ENCODE measurements around the gene FARS2.

DNA sequence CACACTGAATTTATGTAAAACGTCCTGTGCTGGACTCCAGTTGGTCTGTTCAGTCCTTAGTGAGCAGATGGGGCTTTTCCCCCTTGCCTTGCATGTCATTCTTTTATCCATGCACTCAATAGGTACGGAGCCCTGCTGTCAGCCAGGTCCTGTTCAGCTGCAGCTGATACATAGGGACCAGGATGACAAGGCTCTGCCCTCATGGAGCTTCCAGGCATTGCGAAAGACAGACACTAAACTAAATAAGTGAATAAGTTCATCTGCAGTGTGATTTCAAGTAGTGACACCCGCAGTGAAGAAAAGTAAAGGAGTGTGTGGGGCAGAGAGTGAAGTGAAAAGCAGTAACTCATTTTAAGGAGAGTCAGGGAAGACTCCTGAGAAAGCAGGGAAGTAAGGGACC, 421.2 kb downstream of the FARS2 start:
- TF ChIP-seq, protein P1, sequence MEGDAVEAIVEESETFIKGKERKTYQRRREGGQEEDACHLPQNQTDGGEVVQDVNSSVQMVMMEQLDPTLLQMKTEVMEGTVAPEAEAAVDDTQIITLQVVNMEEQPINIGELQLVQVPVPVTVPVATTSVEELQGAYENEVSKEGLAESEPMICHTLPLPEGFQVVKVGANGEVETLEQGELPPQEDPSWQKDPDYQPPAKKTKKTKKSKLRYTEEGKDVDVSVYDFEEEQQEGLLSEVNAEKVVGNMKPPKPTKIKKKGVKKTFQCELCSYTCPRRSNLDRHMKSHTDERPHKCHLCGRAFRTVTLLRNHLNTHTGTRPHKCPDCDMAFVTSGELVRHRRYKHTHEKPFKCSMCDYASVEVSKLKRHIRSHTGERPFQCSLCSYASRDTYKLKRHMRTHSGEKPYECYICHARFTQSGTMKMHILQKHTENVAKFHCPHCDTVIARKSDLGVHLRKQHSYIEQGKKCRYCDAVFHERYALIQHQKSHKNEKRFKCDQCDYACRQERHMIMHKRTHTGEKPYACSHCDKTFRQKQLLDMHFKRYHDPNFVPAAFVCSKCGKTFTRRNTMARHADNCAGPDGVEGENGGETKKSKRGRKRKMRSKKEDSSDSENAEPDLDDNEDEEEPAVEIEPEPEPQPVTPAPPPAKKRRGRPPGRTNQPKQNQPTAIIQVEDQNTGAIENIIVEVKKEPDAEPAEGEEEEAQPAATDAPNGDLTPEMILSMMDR (conservative IDR thresholded peaks at IDR 0.05) = no peak
- TF ChIP-seq ZFX (IDR thresholded peaks at IDR 0.05) = no peak
